ENCODE data around the gene TRAPPC1. TPM values are rescaled to one million over a fixed set of nuclear protein-coding genes. Genes with fewer than 3 reads are reported as not detected.

TRAPPC1 gene
- total and polyA plus RNA-seq, 2 donors (not counting 3 experiments of a cell fraction or from before 2014, with no cell fraction given), result 146 to 250 TPM

DNA sequence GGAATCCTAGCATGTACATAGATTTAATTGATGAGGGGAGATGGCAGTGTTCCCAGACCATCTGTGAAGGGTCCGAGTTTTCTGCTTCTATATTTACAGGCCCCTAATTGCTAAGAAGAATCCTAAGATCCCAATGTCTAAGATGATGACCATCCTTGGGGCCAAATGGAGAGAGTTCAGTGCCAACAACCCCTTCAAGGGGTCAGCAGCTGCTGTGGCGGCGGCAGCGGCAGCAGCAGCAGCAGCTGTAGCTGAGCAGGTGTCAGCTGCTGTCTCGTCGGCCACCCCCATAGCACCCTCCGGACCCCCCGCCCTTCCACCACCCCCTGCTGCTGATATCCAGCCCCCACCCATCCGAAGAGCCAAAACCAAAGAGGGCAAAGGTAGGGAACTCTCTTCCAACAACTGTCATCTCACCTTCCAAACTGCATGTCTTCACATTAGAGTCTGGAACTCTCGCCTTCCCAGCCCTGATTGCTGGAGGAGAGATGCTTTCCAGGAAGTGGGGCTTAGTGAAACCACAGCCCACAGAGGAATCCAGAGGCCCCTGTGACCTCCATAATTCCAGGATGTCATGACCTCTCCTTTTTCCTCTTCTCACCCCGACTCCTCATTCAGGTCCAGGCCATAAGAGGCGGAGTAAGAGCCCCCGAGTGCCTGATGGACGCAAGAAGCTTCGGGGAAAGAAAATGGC, 38.4 kb downstream of the TRAPPC1 start:
- Histone ChIP-seq H3K9me1 (replicated peaks; ENCODE audit: control insufficient read depth, extremely low read depth, insufficient read depth, low read length) (no peaks in the 10 kb centered on the region), H3K9ac (replicated peaks; ENCODE audit: extremely low read depth, insufficient read depth, low read length) (no peak overlapping the region), H3K79me2 (ENCODE audit: control insufficient read depth, insufficient read depth, low read length) (peaks cover 16% of the 10 kb centered on the region), H3K4me3 (replicated peaks in 1 of 3; ENCODE audit: insufficient read depth in 1 of 3, low read depth in 1 of 3, low read length in 3 of 3) (no peak overlapping the region), H3K4me2 (ENCODE audit: insufficient read depth, low read length) (no peak overlapping the region), H3K9me3 (replicated peaks; ENCODE audit: control insufficient read depth, insufficient read depth, low read length) (no peaks in the 10 kb centered on the region), H2AFZ (ENCODE audit: low read depth, low read length) (no peak overlapping the region), H3K27me3 (ENCODE audit: control insufficient read depth in 2 of 2, insufficient read depth in 2 of 2, low read length in 2 of 2) (no peaks in the 10 kb centered on the region), H3K4me1 (ENCODE audit: control insufficient read depth, extremely low read depth, insufficient read depth, low read length) (peaks cover 16% of the 10 kb centered on the region), H4K20me1 (replicated peaks; ENCODE audit: control insufficient read depth, extremely low read depth, insufficient read depth, low read length) (no peaks in the 10 kb centered on the region), H3K27ac (ENCODE audit: insufficient read depth, low read depth, low read length) (no peak overlapping the region), H3K36me3 (ENCODE audit: control insufficient read depth in 2 of 2, extremely low read depth in 1 of 2, insufficient read depth in 2 of 2, low read length in 2 of 2) (peaks cover 35 to 47% of the 10 kb centered on the region in 2 experiments)
- TF ChIP-seq FOS (IDR thresholded peaks at IDR 0.05; ENCODE audit: borderline replicate concordance, insufficient read depth, low read length) (no peak), EZH2 (IDR thresholded peaks at IDR 0.05; ENCODE audit: borderline replicate concordance, low read depth, low read length, severe bottlenecking) (no peak), POLR2AphosphoS5 (IDR thresholded peaks at IDR 0.05; ENCODE audit: insufficient read depth, low read depth, low read length) (no peak), MYC (IDR thresholded peaks at IDR 0.05; ENCODE audit: low read depth, low read length) (no peak), GATA2 (IDR thresholded peaks at IDR 0.05; ENCODE audit: insufficient read depth, insufficient read length, low read depth, low read length) (no peak), JUN (IDR thresholded peaks at IDR 0.05; ENCODE audit: borderline replicate concordance, insufficient read depth, insufficient read length, low read depth) (no peak), POLR2A (IDR thresholded peaks at IDR 0.05; ENCODE audit: low read depth, low read length) (no peak)
- TF ChIP-seq, protein P1, sequence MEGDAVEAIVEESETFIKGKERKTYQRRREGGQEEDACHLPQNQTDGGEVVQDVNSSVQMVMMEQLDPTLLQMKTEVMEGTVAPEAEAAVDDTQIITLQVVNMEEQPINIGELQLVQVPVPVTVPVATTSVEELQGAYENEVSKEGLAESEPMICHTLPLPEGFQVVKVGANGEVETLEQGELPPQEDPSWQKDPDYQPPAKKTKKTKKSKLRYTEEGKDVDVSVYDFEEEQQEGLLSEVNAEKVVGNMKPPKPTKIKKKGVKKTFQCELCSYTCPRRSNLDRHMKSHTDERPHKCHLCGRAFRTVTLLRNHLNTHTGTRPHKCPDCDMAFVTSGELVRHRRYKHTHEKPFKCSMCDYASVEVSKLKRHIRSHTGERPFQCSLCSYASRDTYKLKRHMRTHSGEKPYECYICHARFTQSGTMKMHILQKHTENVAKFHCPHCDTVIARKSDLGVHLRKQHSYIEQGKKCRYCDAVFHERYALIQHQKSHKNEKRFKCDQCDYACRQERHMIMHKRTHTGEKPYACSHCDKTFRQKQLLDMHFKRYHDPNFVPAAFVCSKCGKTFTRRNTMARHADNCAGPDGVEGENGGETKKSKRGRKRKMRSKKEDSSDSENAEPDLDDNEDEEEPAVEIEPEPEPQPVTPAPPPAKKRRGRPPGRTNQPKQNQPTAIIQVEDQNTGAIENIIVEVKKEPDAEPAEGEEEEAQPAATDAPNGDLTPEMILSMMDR (IDR thresholded peaks at IDR 0.05; ENCODE audit: extremely low read depth in 1 of 2, insufficient read depth in 1 of 2, low read depth in 1 of 2, low read length in 2 of 2), result no peak
- TF ChIP-seq, protein P2, sequence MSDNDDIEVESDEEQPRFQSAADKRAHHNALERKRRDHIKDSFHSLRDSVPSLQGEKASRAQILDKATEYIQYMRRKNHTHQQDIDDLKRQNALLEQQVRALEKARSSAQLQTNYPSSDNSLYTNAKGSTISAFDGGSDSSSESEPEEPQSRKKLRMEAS (IDR thresholded peaks at IDR 0.05; ENCODE audit: insufficient read depth, insufficient read length), result no peak
- intact Hi-C loops (cut with micrococcal nuclease), result no loop called here
- ChIA-PET CTCF (no interaction called here), POLR2A (no interaction called here)
- FAIRE-seq (no peak), DNase-seq (ENCODE audit: low read depth, low spot score) (no peak)
- BruUV-seq (replicated peaks), result no TSS peak
- dilution Hi-C loops (cut with MboI; ENCODE audit: extremely low pct_ligation_motif_present, low sequenced_read_pairs), result no loop called here

Data from endothelial cell of umbilical vein (primary cell).